ENCODE measurements around the gene LENEP.

The LENEP gene

DNA sequence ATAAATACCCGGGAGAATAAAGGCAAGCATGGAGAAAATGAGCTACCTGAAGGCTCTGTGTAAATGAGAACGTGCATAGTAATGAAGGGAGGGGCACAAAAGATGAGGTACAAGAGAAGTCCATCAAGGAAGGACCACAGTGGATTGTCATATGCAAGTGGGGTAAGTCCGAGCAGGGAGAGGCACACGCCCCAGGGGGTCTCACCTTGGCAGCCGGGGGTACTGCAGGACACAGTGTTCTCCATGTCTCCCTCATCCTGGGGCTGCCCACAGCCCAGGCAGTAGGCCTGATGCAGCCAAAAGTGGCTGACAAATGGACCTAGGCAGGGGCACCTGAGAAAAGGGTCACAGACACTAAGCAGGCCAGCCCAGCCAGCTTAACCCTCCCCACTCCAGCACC lies 30.2 kb downstream of the LENEP start:
- no peak overlapping the region for H3K4me3 ChIP-seq (ENCODE audit: low read depth, low read length)
- no peaks in the 10 kb centered on the region for H3K36me3 ChIP-seq (ENCODE audit: control insufficient read depth, insufficient read depth, low read length)
- H3K9me3 ChIP-seq (ENCODE audit: control insufficient read depth, low read length) = no peaks in the 10 kb centered on the region
- H3K4me1 ChIP-seq = peaks cover 6% of the 10 kb centered on the region
- H3K4me2 ChIP-seq (ENCODE audit: low read length) = no peak overlapping the region
- H3K9ac ChIP-seq = no peak overlapping the region
- H3K27me3 ChIP-seq (ENCODE audit: control insufficient read depth, insufficient read depth, low read length) = no peaks in the 10 kb centered on the region
- TF ChIP-seq, protein P1, sequence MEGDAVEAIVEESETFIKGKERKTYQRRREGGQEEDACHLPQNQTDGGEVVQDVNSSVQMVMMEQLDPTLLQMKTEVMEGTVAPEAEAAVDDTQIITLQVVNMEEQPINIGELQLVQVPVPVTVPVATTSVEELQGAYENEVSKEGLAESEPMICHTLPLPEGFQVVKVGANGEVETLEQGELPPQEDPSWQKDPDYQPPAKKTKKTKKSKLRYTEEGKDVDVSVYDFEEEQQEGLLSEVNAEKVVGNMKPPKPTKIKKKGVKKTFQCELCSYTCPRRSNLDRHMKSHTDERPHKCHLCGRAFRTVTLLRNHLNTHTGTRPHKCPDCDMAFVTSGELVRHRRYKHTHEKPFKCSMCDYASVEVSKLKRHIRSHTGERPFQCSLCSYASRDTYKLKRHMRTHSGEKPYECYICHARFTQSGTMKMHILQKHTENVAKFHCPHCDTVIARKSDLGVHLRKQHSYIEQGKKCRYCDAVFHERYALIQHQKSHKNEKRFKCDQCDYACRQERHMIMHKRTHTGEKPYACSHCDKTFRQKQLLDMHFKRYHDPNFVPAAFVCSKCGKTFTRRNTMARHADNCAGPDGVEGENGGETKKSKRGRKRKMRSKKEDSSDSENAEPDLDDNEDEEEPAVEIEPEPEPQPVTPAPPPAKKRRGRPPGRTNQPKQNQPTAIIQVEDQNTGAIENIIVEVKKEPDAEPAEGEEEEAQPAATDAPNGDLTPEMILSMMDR (IDR thresholded peaks at IDR 0.05) = no peak
- H3K27ac ChIP-seq = no peak overlapping the region
- H3K79me2 ChIP-seq = no peaks in the 10 kb centered on the region
- H2AFZ ChIP-seq = no peak overlapping the region

DNA sequence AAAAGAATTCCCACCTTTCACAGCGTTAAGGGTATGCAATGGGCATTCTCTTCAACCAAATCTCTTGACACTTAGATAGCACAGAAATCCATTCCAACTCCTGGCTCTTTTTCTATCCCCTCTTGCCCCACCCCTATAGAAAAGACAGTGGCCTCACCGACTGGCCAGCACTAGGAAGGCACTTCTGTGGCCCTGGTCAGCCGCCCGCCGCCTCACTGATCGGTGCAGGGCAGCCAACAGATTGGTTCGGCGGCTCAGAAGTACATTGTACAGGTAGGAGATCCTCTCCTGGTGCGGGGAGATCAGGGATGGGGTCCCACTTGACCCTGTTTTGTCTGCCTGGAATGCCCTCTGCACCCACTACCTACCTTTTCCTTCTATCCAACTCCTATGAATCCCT lies 30.9 kb downstream of the LENEP start:
- H3K27me3 ChIP-seq (ENCODE audit: control insufficient read depth, insufficient read depth, low read length) = no peaks in the 10 kb centered on the region
- H3K4me3 ChIP-seq (ENCODE audit: low read depth, low read length) = no peak overlapping the region
- H3K4me1 ChIP-seq = no peaks in the 10 kb centered on the region
- H2AFZ ChIP-seq = no peak overlapping the region
- H3K36me3 ChIP-seq (ENCODE audit: control insufficient read depth, insufficient read depth, low read length) = no peaks in the 10 kb centered on the region
- TF ChIP-seq, protein P1 (IDR thresholded peaks at IDR 0.05) = no peak
- H3K9ac ChIP-seq = no peak overlapping the region
- no peak overlapping the region for H3K27ac ChIP-seq
- no peaks in the 10 kb centered on the region for H3K9me3 ChIP-seq (ENCODE audit: control insufficient read depth, low read length)
- H3K79me2 ChIP-seq = no peaks in the 10 kb centered on the region
- no peak overlapping the region for H3K4me2 ChIP-seq (ENCODE audit: low read length)

DNA sequence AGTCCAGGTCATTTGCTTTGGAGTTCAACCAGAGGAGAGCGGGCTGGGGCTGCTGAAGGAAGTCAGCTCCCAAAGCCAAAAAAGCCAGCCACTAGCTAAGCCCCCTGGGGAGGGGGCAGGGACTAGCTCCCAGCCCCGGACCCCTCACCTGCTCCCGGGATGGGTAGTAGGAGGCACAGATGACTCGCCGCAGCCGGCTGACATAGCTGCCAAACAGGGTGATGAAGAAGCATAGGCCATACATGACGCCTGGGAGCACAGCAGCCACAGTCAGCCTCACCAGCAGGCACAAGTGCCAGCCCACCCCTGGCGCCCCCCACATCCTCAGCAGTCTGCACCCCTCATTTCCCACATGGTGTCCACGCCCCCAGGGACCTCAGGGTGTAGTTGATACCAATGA lies 32.8 kb downstream of the LENEP start:
- Histone ChIP-seq H3K4me2 (ENCODE audit: low read length) (no peak overlapping the region), H3K4me3 (ENCODE audit: low read depth, low read length) (no peak overlapping the region), H3K27ac (no peak overlapping the region), H3K9ac (no peak overlapping the region), H3K9me3 (ENCODE audit: control insufficient read depth, low read length) (no peaks in the 10 kb centered on the region), H3K36me3 (ENCODE audit: control insufficient read depth, insufficient read depth, low read length) (no peaks in the 10 kb centered on the region), H3K4me1 (no peaks in the 10 kb centered on the region), H3K27me3 (ENCODE audit: control insufficient read depth, insufficient read depth, low read length) (no peaks in the 10 kb centered on the region), H3K79me2 (no peaks in the 10 kb centered on the region), H2AFZ (no peak overlapping the region)
- TF ChIP-seq, protein P1 (IDR thresholded peaks at IDR 0.05) = no peak

DNA sequence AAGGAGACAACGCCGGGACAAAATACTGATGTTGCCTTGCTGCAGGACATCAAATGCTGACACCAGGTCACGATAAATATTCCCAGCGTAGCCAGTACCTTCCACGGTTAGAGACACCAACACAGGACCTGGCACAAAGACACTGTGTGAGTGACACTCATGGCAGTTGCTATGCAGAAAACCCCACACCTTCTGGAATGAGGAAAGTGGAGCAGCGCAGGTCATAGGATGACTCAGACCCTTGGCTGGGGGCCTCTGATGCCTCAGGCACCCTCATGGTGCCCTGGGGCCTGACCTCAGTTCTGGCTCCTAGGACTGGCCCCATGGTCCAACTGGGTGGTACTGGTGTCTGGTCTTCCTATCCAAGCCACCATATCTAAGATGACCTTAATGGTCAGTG lies 33.2 kb downstream of the LENEP start:
- no peak overlapping the region for H3K4me3 ChIP-seq (ENCODE audit: low read depth, low read length)
- TF ChIP-seq, protein P1 (IDR thresholded peaks at IDR 0.05) = no peak
- no peaks in the 10 kb centered on the region for H3K79me2 ChIP-seq
- no peak overlapping the region for H2AFZ ChIP-seq
- H3K9ac ChIP-seq = no peak overlapping the region
- no peaks in the 10 kb centered on the region for H3K36me3 ChIP-seq (ENCODE audit: control insufficient read depth, insufficient read depth, low read length)
- H3K4me2 ChIP-seq (ENCODE audit: low read length) = no peak overlapping the region
- no peak overlapping the region for H3K27ac ChIP-seq
- H3K27me3 ChIP-seq (ENCODE audit: control insufficient read depth, insufficient read depth, low read length) = no peaks in the 10 kb centered on the region
- H3K4me1 ChIP-seq = no peaks in the 10 kb centered on the region
- H3K9me3 ChIP-seq (ENCODE audit: control insufficient read depth, low read length) = no peaks in the 10 kb centered on the region

DNA sequence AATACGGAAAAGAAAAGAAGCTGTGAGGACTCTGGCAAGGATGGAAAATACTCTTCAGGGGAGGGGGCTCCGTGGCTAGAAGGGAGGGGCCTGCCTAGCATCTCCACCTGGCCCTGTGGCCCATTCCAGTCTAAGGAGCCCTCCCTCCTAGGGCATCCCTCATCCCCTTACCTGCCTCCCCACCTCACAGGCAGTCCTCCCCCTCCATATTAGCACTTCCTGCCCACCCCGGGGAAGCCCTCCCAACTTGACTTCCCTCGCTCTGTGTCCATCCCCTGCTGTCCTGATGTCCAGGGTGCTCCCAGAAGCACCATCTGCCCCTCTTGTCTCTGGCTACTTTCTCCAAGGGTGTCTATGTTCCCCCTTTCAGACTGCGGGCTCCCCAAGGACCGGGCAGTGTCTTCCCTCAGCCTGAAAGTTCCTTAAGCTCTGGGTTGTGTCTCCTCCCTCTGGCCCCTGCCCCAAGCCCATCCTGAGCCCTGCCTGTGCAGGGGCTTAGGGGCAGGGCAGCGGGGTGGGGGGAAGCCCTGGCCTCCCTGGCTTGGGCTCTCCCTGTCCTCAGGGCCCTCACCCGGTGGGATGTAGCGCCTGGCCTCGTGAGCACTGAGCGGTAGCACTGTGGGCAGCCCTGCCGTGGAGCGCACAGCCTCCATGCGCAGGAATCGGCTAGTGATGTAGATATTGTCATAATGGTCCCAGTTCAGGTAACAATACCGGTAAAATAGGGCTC lies 36.3 kb downstream of the LENEP start:
- Histone ChIP-seq H3K4me1 (no peaks in the 10 kb centered on the region), H3K4me2 (ENCODE audit: low read length) (no peak overlapping the region), H3K9ac (no peak overlapping the region), H3K9me3 (ENCODE audit: control insufficient read depth, low read length) (no peaks in the 10 kb centered on the region), H3K27me3 (ENCODE audit: control insufficient read depth, insufficient read depth, low read length) (no peaks in the 10 kb centered on the region), H3K4me3 (ENCODE audit: low read depth, low read length) (no peak overlapping the region), H3K79me2 (no peaks in the 10 kb centered on the region), H3K36me3 (ENCODE audit: control insufficient read depth, insufficient read depth, low read length) (no peaks in the 10 kb centered on the region), H3K27ac (no peak overlapping the region), H2AFZ (no peak overlapping the region)
- TF ChIP-seq, protein P1 (IDR thresholded peaks at IDR 0.05) = no peak
